ENCODE results near the gene PRR29. TPM values are rescaled to one million over a fixed set of nuclear protein-coding genes. Genes with fewer than 3 reads are reported as not detected.
"Not testable (repeated sequence)": the region's sequence is repeated elsewhere in the genome, so short reads cannot be mapped to it uniquely, and the experiment has no call there.

The PRR29 gene
- total RNA-seq, 4 donors from 2014 or later = 0.20 to 1.3 (median 0.63) TPM; not detected in 1

- H3K27ac ChIP-seq = no peak overlapping the region
- TF ChIP-seq EP300 (IDR thresholded peaks at IDR 0.05) (no peak), POLR2A (IDR thresholded peaks at IDR 0.05) (no peak), CTCF (IDR thresholded peaks at IDR 0.05) (no peak)
- no peaks in the 10 kb centered on the region for H3K36me3 ChIP-seq
- no peaks in the 10 kb centered on the region for H3K9me3 ChIP-seq
- no peaks in the 10 kb centered on the region for H3K27me3 ChIP-seq
- 80 to 82% methylated on average over 10 of the region's 10 CpGs for WGBS, 2 donors
- no peak overlapping the region for H3K4me3 ChIP-seq
- no peak for DNase-seq (ENCODE audit: low spot score in 2 of 2)
- H3K4me1 ChIP-seq = no peaks in the 10 kb centered on the region
These were observed 23.5 kb upstream of the PRR29 start for GRCh38 chr17:63974594-63975192.

GRCh38 chr17:63975541-63976092 lies 22.5 kb upstream of the PRR29 start:
- H3K27me3 ChIP-seq = no peaks in the 10 kb centered on the region
- no peak overlapping the region for H3K27ac ChIP-seq
- H3K4me1 ChIP-seq = peaks cover 0 to 7% (median 0%) of the 10 kb centered on the region in 4 donors
- H3K4me3 ChIP-seq = no peak overlapping the region
- H3K9me3 ChIP-seq = no peaks in the 10 kb centered on the region
- 84 to 96% methylated on average over 2 of the region's 2 CpGs for WGBS, 2 donors
- DNase-seq (ENCODE audit: low spot score in 2 of 2) = no peak
- TF ChIP-seq CTCF (IDR thresholded peaks at IDR 0.05) (no peak), EP300 (IDR thresholded peaks at IDR 0.05) (no peak), POLR2A (IDR thresholded peaks at IDR 0.05) (no peak)
- no peaks in the 10 kb centered on the region for H3K36me3 ChIP-seq

- Histone ChIP-seq H3K9me3 (peaks cover 0 to 2% (median 0%) of the 10 kb centered on the region in 4 donors), H3K4me1 (peaks cover 0 to 10% (median 0%) of the 10 kb centered on the region in 4 donors), H3K27ac (no peak overlapping the region), H3K36me3 (no peaks in the 10 kb centered on the region), H3K4me3 (no peak overlapping the region), H3K27me3 (no peaks in the 10 kb centered on the region)
- 79 to 80% methylated on average over 3 of the region's 3 CpGs for WGBS, 2 donors
- no peak for DNase-seq (ENCODE audit: low spot score in 2 of 2)
- no peak for TF ChIP-seq POLR2A (IDR thresholded peaks at IDR 0.05)
- no peak for TF ChIP-seq CTCF (IDR thresholded peaks at IDR 0.05)
- no peak for TF ChIP-seq EP300 (IDR thresholded peaks at IDR 0.05)
These were observed 21.4 kb upstream of the PRR29 start for GRCh38 chr17:63976702-63977101.

GRCh38 chr17:63978272-63979200 lies 19.6 kb upstream of the PRR29 start:
- TF ChIP-seq EP300 (IDR thresholded peaks at IDR 0.05) (no peak), CTCF (IDR thresholded peaks at IDR 0.05) (no peak), POLR2A (IDR thresholded peaks at IDR 0.05) (no peak)
- DNase-seq (ENCODE audit: low spot score in 2 of 2) = no peak
- Histone ChIP-seq H3K4me3 (no peak overlapping the region), H3K4me1 (peaks cover 0 to 18% (median 0%) of the 10 kb centered on the region in 4 donors), H3K27me3 (no peaks in the 10 kb centered on the region), H3K9me3 (peaks cover 0 to 8% (median 0%) of the 10 kb centered on the region in 4 donors), H3K36me3 (no peaks in the 10 kb centered on the region), H3K27ac (no peak overlapping the region)
- WGBS, 2 donors = 65 to 68% methylated on average over 13 of the region's 13 CpGs

GRCh38 chr17:63982641-63983040 lies 15.5 kb upstream of the PRR29 start:
- not testable (repeated sequence) for H3K4me3 ChIP-seq; H3K9me3 ChIP-seq; H3K27me3 ChIP-seq; DNase-seq (ENCODE audit: low spot score in 2 of 2); H3K36me3 ChIP-seq
- Histone ChIP-seq H3K4me1 (peaks cover 0 to 53% (median 8%) of the 10 kb centered on the region in 4 donors), H3K27ac (peak overlapping the region in 1 of 4 donors; percentile 55)
- WGBS, 2 donors = 96 to 98% methylated on average over 2 of the region's 2 CpGs
